OCI-LY3 (cell line): ENCODE measurements around the gene KCNK13.

Experiments used
- CTCF ChIP-seq: fragments of 200-600, 300-600 bp; sonication (generic); IDR thresholded peaks from 2 replicates; pipeline ENCODE4 v1.5.1; 2014; ENCODE audit warnings: antibody characterized with exemption, low read length, low read depth
- EZH2phosphoT487 ChIP-seq: fragments of 200-600 bp; shearing (Covaris generic); IDR thresholded peaks from 2 replicates; pipeline ENCODE4 v1.6.1; 2018; ENCODE audit warnings: antibody characterized with exemption, mixed run types, low read depth

GRCh38 chr14:90177539-90178189 is 115.9 kb downstream of the KCNK13 start:
- TF ChIP-seq CTCF, result no peak
- TF ChIP-seq EZH2phosphoT487, result no peak
